ENCODE data around the gene CDX1.
A peak's percentile ranks its signal among the peaks of the same experiment; 100 is the strongest.

Gene CDX1

DNA sequence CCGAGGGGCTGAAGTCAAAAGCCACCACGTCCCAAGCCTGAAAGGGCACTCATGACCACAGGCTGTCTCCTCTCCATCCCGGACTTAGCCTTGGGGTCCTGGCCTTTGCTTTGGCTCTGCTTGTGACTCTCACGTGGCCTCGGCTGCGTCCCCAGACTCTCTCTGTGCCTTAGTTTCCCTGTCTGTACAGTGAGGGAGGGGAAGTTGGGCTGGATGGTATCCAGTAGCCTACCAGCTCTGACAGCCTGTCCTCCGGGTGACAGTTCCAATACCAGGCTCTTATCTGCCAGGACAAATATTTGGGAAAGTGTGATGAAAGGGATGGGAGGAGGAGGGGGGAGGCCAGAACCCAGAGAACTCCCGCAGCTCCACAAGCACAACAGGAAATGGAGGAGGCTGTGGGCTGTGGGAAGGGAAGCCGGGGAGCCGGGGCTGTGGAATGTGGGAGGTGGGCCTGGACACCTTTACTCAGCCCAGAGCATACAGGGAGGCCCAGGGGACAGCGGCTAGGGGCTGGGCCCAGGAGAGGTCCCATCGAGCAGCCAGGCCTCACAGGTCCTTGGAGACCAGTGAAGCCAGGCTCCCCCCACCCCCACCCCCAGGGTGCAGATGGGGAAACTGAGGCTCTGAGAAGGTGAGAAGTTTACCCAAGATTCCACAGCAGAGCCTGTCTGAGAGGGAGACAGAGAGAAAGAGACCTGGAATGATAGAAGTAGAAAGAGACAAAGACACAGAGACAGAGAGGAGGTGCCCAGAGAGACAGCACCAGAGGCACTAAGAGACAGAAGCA lies 29.2 kb upstream of the CDX1 start:
- no peak for TF ChIP-seq POU2F2 (IDR thresholded peaks at IDR 0.05; ENCODE audit: low read depth, low read length)
- TF ChIP-seq SPI1 (IDR thresholded peaks at IDR 0.05; ENCODE audit: low read depth, low read length) = no peak
- TF ChIP-seq TAF1 (IDR thresholded peaks at IDR 0.05; ENCODE audit: low read depth, low read length) = no peak
- TF ChIP-seq PAX5 (IDR thresholded peaks at IDR 0.05; ENCODE audit: insufficient read depth, low read length, severe bottlenecking) = no peak
- no peak for TF ChIP-seq POLR2A (IDR thresholded peaks at IDR 0.05; ENCODE audit: low read depth, low read length)
- no peak for TF ChIP-seq POLR2AphosphoS5 (IDR thresholded peaks at IDR 0.05; ENCODE audit: low read depth, low read length)
- DNase-seq (ENCODE audit: insufficient read length, low spot score) = no peak
- no peak for FAIRE-seq

DNA sequence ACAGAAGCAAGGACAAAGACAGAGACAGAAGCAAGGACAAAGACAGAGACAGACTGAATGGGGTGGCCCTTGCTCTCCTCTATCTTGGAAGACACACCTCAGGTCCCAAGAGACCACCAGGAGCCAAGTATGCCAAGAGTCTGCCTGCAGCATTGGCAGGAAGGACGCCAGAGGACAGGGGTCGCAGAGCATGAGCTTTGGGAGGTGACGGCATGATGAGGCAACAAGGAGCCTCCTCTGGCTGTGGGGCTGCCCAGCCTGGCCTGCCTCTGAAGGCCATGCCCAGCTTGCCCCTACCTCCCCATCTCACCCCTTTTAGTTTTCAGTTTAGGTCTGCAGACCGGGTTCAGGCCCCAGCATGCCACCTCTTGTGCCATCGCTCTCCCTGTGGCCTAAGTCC lies 28.6 kb upstream of the CDX1 start:
- DNase-seq (ENCODE audit: insufficient read length, low spot score) = no peak
- FAIRE-seq = no peak
- TF ChIP-seq PAX5 (IDR thresholded peaks at IDR 0.05; ENCODE audit: insufficient read depth, low read length, severe bottlenecking) (no peak), POLR2AphosphoS5 (IDR thresholded peaks at IDR 0.05; ENCODE audit: low read depth, low read length) (no peak), POU2F2 (IDR thresholded peaks at IDR 0.05; ENCODE audit: low read depth, low read length) (no peak)

- no peak for TF ChIP-seq POLR2AphosphoS5 (IDR thresholded peaks at IDR 0.05; ENCODE audit: low read depth, low read length)
- TF ChIP-seq POLR2A (IDR thresholded peaks at IDR 0.05; ENCODE audit: low read depth, low read length) = no peak
- no peak for TF ChIP-seq SPI1 (IDR thresholded peaks at IDR 0.05; ENCODE audit: low read depth, low read length)
- no peak for TF ChIP-seq PAX5 (IDR thresholded peaks at IDR 0.05; ENCODE audit: insufficient read depth, low read length, severe bottlenecking)
- no peak for TF ChIP-seq TAF1 (IDR thresholded peaks at IDR 0.05; ENCODE audit: low read depth, low read length)
- no peak for TF ChIP-seq POU2F2 (IDR thresholded peaks at IDR 0.05; ENCODE audit: low read depth, low read length)
- FAIRE-seq (no peak), DNase-seq (ENCODE audit: insufficient read length, low spot score) (no peak)
These were observed 27.9 kb upstream of the CDX1 start for GRCh38 chr5:150138551-150139265.

DNA sequence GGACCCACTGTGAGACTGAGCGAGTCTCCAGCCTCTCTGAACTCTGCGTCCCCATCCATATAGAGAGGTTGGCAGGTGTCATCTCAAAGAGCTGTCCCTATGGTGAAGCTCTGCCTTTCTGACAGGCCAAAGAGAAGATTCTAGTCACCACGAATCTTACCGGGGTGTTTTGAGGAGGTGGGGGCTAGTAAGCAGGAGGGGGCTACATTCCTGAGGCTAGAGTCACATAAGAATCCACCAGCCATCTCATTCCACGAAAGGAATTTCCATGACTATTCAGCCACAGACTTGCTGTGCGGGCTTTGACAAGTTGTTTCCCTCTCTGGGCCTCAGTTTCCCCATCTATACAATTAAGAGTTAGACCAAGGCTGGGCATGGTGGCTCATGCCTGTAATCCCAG lies 27.2 kb upstream of the CDX1 start:
- DNase-seq (ENCODE audit: insufficient read length, low spot score) (no peak), FAIRE-seq (no peak)
- TF ChIP-seq POLR2A (IDR thresholded peaks at IDR 0.05; ENCODE audit: low read depth, low read length) (no peak), SPI1 (IDR thresholded peaks at IDR 0.05; ENCODE audit: low read depth, low read length) (no peak), POLR2AphosphoS5 (IDR thresholded peaks at IDR 0.05; ENCODE audit: low read depth, low read length) (no peak), TAF1 (IDR thresholded peaks at IDR 0.05; ENCODE audit: low read depth, low read length) (no peak), PAX5 (IDR thresholded peaks at IDR 0.05; ENCODE audit: insufficient read depth, low read length, severe bottlenecking) (no peak), POU2F2 (IDR thresholded peaks at IDR 0.05; ENCODE audit: low read depth, low read length) (no peak)

DNA sequence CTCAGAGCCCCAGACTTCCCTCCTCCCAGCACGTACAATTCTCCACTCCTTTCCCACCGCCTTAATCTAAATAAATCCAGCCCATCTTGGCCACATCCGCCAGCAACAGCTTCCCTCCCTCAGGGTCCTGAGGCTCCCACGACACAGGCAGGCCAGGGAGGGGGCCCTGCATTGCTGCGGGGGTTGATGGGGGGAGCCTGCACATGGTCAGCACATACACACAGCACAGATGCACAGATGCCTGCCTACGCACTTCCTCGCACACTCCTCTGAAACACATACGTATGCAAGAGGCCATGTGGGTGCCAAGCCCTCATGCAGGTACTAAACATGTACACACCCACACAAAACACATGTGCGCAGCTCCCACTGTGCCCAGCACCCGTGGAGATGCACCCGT lies 25.7 kb upstream of the CDX1 start:
- FAIRE-seq = no peak
- no peak for DNase-seq (ENCODE audit: insufficient read length, low spot score)
- TF ChIP-seq TAF1 (IDR thresholded peaks at IDR 0.05; ENCODE audit: low read depth, low read length) (no peak), SPI1 (IDR thresholded peaks at IDR 0.05; ENCODE audit: low read depth, low read length) (peak; percentile 5; the same call in 1 of the 2 replicates)

DNA sequence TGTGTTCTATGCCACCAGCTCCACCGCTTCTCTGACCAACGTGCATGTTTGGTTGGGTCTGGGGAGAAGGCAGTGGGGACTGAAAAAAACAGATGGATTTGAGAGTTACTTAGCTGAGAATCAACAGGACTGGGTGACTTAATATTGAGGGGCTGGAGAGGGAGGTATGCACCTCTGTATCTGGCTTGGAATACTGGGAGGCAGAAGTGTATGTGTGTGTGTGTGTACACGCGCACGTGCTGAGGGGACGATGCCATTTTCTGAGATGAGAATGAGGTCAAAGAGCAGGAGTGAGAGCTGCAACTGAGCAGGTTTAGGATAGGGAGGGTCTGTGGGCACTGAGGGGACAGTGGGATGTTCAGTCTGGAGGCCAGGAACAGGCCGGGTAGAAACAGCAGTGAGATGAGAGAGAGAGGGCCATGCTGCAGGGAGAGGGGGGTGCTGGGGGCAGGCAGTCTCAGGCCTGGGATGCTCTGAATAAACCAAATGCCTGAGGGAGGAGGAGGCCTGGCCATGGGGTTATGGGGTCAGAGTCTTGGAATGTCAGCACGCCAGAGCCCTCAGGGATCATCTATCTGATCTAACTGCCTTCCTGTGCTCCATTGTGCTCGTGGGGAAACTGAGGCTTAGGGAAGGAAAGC lies 24.9 kb upstream of the CDX1 start:
- no peak for FAIRE-seq
- no peak for DNase-seq (ENCODE audit: insufficient read length, low spot score)
- no peak for TF ChIP-seq SPI1 (IDR thresholded peaks at IDR 0.05; ENCODE audit: low read depth, low read length)
- TF ChIP-seq POLR2A (IDR thresholded peaks at IDR 0.05; ENCODE audit: low read depth, low read length) = no peak
- no peak for TF ChIP-seq PAX5 (IDR thresholded peaks at IDR 0.05; ENCODE audit: insufficient read depth, low read length, severe bottlenecking)
- TF ChIP-seq POU2F2 (IDR thresholded peaks at IDR 0.05; ENCODE audit: low read depth, low read length) = no peak
- TF ChIP-seq TAF1 (IDR thresholded peaks at IDR 0.05; ENCODE audit: low read depth, low read length) = no peak
- no peak for TF ChIP-seq POLR2AphosphoS5 (IDR thresholded peaks at IDR 0.05; ENCODE audit: low read depth, low read length)

DNA sequence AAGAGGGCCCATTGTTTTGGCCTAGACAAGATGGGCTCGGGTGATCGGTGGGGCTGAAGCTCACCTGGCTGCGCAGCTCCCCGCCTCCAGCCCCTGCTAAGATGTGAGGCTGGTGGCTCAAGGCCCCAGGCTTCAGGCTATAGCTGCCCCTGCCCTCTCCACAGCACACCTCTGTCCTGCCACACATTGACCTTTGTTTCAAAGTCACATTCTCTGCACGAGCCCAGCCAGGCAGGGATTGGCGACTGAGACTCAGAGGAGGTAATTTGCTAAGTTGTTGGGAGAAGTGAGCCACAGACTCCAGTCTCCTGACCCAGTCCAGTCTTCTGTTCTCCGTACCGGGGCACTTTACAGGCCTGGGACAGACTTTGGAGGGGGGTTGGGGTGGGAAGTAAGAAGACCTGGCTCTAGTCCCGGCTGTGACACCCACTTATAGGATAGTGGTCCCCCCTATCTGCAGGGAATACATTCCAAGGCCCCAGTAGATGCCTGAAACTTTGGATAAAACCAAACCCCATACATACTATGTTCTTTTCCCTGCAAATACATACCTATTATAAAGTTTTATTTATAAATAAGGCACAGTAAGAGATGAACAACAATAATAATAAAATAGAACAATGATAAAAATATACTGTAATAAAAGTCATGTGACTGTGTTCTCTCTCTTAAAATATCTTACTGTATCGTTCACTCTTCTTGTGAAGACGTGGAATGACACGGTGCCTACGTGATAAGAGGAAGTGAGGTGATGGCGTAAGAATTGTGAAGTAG lies 24.2 kb upstream of the CDX1 start:
- no peak for DNase-seq (ENCODE audit: insufficient read length, low spot score)
- FAIRE-seq = no peak
- no peak for TF ChIP-seq POU2F2 (IDR thresholded peaks at IDR 0.05; ENCODE audit: low read depth, low read length)
- no peak for TF ChIP-seq TAF1 (IDR thresholded peaks at IDR 0.05; ENCODE audit: low read depth, low read length)

DNA sequence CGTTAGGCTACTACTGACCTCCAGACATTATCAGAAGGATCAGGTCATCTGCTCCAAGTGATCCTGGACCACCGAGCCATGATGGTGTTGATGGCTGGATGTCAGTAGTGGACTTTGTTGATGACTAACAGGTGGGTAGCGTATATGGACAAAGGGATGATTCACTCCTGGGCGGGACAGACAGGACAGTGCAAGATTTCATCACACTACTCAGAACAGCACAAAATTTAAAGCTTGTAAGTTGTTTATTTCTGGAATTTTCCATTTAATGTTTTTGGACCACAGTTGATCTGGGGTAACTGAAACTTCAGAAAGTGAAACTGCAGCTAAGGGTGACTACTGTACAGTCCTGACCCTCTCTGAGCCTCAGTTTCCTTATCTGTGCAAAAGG lies 23.6 kb upstream of the CDX1 start:
- FAIRE-seq (no peak), DNase-seq (ENCODE audit: insufficient read length, low spot score) (no peak)
- TF ChIP-seq PAX5 (IDR thresholded peaks at IDR 0.05; ENCODE audit: insufficient read depth, low read length, severe bottlenecking) (no peak), POLR2A (IDR thresholded peaks at IDR 0.05; ENCODE audit: low read depth, low read length) (no peak), TAF1 (IDR thresholded peaks at IDR 0.05; ENCODE audit: low read depth, low read length) (no peak), SPI1 (IDR thresholded peaks at IDR 0.05; ENCODE audit: low read depth, low read length) (no peak), POU2F2 (IDR thresholded peaks at IDR 0.05; ENCODE audit: low read depth, low read length) (no peak), POLR2AphosphoS5 (IDR thresholded peaks at IDR 0.05; ENCODE audit: low read depth, low read length) (no peak)

Data from GM12891 (cell line).